ENCODE data around the gene ZFYVE28.

DNA sequence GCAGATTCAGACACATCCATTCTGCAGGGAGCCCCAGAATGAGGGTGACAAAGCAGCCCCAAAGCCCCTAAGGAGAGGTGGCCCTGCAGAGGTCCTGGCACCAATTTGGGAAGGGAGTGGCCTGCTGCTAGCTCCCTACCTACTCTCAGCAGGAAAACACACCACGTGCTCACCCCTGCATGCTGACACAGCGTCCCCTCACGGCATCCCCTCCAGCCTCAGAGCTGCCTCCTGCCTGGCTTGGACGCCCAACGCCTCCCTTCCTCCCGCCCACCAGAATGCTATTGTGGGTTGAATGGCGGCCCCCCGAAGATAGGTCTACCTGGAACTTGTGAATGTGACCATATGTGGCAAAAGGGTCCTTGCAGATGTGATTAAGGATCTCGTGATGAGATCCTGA lies 28.8 kb downstream of the ZFYVE28 start:
- TF ChIP-seq, protein P1, sequence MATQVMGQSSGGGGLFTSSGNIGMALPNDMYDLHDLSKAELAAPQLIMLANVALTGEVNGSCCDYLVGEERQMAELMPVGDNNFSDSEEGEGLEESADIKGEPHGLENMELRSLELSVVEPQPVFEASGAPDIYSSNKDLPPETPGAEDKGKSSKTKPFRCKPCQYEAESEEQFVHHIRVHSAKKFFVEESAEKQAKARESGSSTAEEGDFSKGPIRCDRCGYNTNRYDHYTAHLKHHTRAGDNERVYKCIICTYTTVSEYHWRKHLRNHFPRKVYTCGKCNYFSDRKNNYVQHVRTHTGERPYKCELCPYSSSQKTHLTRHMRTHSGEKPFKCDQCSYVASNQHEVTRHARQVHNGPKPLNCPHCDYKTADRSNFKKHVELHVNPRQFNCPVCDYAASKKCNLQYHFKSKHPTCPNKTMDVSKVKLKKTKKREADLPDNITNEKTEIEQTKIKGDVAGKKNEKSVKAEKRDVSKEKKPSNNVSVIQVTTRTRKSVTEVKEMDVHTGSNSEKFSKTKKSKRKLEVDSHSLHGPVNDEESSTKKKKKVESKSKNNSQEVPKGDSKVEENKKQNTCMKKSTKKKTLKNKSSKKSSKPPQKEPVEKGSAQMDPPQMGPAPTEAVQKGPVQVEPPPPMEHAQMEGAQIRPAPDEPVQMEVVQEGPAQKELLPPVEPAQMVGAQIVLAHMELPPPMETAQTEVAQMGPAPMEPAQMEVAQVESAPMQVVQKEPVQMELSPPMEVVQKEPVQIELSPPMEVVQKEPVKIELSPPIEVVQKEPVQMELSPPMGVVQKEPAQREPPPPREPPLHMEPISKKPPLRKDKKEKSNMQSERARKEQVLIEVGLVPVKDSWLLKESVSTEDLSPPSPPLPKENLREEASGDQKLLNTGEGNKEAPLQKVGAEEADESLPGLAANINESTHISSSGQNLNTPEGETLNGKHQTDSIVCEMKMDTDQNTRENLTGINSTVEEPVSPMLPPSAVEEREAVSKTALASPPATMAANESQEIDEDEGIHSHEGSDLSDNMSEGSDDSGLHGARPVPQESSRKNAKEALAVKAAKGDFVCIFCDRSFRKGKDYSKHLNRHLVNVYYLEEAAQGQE (IDR thresholded peaks at IDR 0.05; ENCODE audit: insufficient read depth in 1 of 2, low read depth in 2 of 2, low read length in 2 of 2), result no peak
- TF ChIP-seq TAF1 (IDR thresholded peaks at IDR 0.05; ENCODE audit: borderline replicate concordance, insufficient read depth, low read length), result no peak
